Endodermal cell (in vitro differentiated cells): Measurements from ENCODE around the gene MAT2B. TPM values are rescaled to one million over a fixed set of nuclear protein-coding genes. Genes with fewer than 3 reads are reported as not detected.
A peak's percentile ranks its signal among the peaks of the same experiment; 100 is the strongest.

Experiments
- DNase-seq: peaks from one replicate; pipeline ENCODE4 v3.0.0-alpha.2; 2017
- H3K27ac ChIP-seq: 2 replicates; pipeline ENCODE4 v1.5.1; 2013; ENCODE audit warnings: mild to moderate bottlenecking, low read depth, low read length, moderate library complexity
- H3K27me3 ChIP-seq: 2 replicates; pipeline ENCODE4 v1.6.1; 2013; ENCODE audit warnings: mild to moderate bottlenecking, low read length, moderate library complexity; ENCODE audit not compliant: insufficient read depth, control insufficient read depth, poor library complexity, severe bottlenecking
- H3K36me3 ChIP-seq: 2 replicates; pipeline ENCODE4 v1.7.0; 2013; ENCODE audit warnings: mild to moderate bottlenecking, low read length, moderate library complexity; ENCODE audit not compliant: control insufficient read depth, insufficient read depth
- H3K4me1 ChIP-seq: one replicate; pipeline ENCODE4 v1.7.0; 2013; ENCODE audit warnings: low read length; ENCODE audit not compliant: control insufficient read depth, insufficient read depth
- H3K4me3 ChIP-seq: 2 replicates; pipeline ENCODE4 v1.5.1; 2013; ENCODE audit warnings: mild to moderate bottlenecking, low read length, moderate library complexity
- H3K9ac ChIP-seq: 2 replicates; pipeline ENCODE4 v1.6.1; 2013; ENCODE audit warnings: mild to moderate bottlenecking, low read length, moderate library complexity; ENCODE audit not compliant: poor library complexity, severe bottlenecking; ENCODE audit errors: extremely low read depth
- H3K9me3 ChIP-seq: 2 replicates; pipeline ENCODE4 v1.6.1; 2013; ENCODE audit warnings: mild to moderate bottlenecking, low read length, moderate library complexity; ENCODE audit not compliant: control insufficient read depth
- H3K27ac Mint-ChIP-seq: 2 replicates; pipeline ENCODE4 v1.8.0; 2020; ENCODE audit warnings: mixed read lengths
- H3K27me3 Mint-ChIP-seq: 2 replicates; pipeline ENCODE4 v1.8.0; 2021; ENCODE audit warnings: mild to moderate bottlenecking, mixed read lengths; ENCODE audit not compliant: insufficient read depth
- H3K36me3 Mint-ChIP-seq: 2 replicates; pipeline ENCODE4 v1.8.0; 2020; ENCODE audit warnings: low read depth, mixed read lengths
- H3K4me1 Mint-ChIP-seq: 2 replicates; pipeline ENCODE4 v1.8.0; 2020; ENCODE audit warnings: mixed read lengths
- H3K4me3 Mint-ChIP-seq: 2 replicates; pipeline ENCODE4 v1.8.0; 2020; ENCODE audit warnings: mild to moderate bottlenecking, moderate library complexity, mixed read lengths
- H3K9me3 Mint-ChIP-seq: 2 replicates; pipeline ENCODE4 v1.8.0; 2020; ENCODE audit warnings: mild to moderate bottlenecking, mixed read lengths
- CTCF ChIP-seq: fragments of 200-600 bp; sonication (generic); conservative IDR thresholded peaks from 2 replicates; pipeline ENCODE4 v1.5.0; 2021; ENCODE audit warnings: antibody characterized with exemption, mild to moderate bottlenecking
- WGBS, 2 experiments: methylation state at CpG; one replicate each; pipeline versions ENCODE4 v1.1.5 to v1.1.7; 2013; ENCODE audit warnings: missing lambda C conversion rate in 2 of 2, mixed read lengths in 1 of 2; ENCODE audit not compliant: insufficient coverage in 1 of 2, insufficient read length in 1 of 2; 5-methylcytosine and 5-hydroxymethylcytosine counted together
- total RNA-seq, 2 donors: library from RNA; stranded (reverse); fragmentation: NEBNext Ultra II Directional in 1 of 2; extraction: Animal tissue kit (Norgen Biotek cat#: 25700) in 1 of 2; gene quantifications; 2 replicates in 1 of 2; 3 replicates in 1 of 2; pipeline ENCODE4 v1.2.1, GENCODE V29; 2021

MAT2B gene
- total RNA-seq, 2 donors from 2014 or later, result 45.4 to 47.7 TPM

GRCh38 chr5:163460562-163461171 is 44.8 kb upstream of the MAT2B start, which contains the start of gene HMMR:
Gene HMMR (plus strand): TSS chr5:163460632. CDS start chr5:163460693, 61 bp downstream.
- Mint-ChIP-seq H3K27me3 (no peaks in the 10 kb centered on the region), H3K4me1 (peaks cover 15% of the 10 kb centered on the region), H3K9me3 (no peaks in the 10 kb centered on the region), H3K36me3 (peaks cover 27% of the 10 kb centered on the region), H3K4me3 (peak within 1 kb of the TSS; percentile 95), H3K27ac (peak within 1 kb of the TSS; percentile 100)
- 0% methylated on average over 18 to 23 of the region's 23 CpGs for WGBS, 2 experiments
- no peaks in the 10 kb centered on the region for H3K27me3 ChIP-seq
- peak within 1 kb of the TSS; percentile 93 for H3K9ac ChIP-seq
- H3K4me3 ChIP-seq, result peak within 1 kb of the TSS; percentile 95
- DNase-seq, result no peak
- no peaks in the 10 kb centered on the region for H3K4me1 ChIP-seq
- no peaks in the 10 kb centered on the region for H3K9me3 ChIP-seq
- no peak for TF ChIP-seq CTCF
- peak within 1 kb of the TSS; percentile 99 for H3K27ac ChIP-seq
- peaks cover 27% of the 10 kb centered on the region for H3K36me3 ChIP-seq

GRCh38 chr5:163463063-163463435 is 42.4 kb upstream of the MAT2B start:
- no peak for DNase-seq
- H3K27ac Mint-ChIP-seq, result no peak overlapping the region
- H3K36me3 Mint-ChIP-seq, result peaks cover 12% of the 10 kb centered on the region
- no peaks in the 10 kb centered on the region for H3K27me3 ChIP-seq
- no peak overlapping the region for H3K27ac ChIP-seq
- no peaks in the 10 kb centered on the region for H3K9me3 Mint-ChIP-seq
- peaks cover 2% of the 10 kb centered on the region for H3K4me1 ChIP-seq
- no peak overlapping the region for H3K4me3 Mint-ChIP-seq
- no peak overlapping the region for H3K9ac ChIP-seq
- no peaks in the 10 kb centered on the region for H3K9me3 ChIP-seq
- peaks cover 23% of the 10 kb centered on the region for H3K36me3 ChIP-seq
- no peak overlapping the region for H3K4me3 ChIP-seq
- H3K4me1 Mint-ChIP-seq, result peaks cover 23% of the 10 kb centered on the region
- no peaks in the 10 kb centered on the region for H3K27me3 Mint-ChIP-seq
- no peak for TF ChIP-seq CTCF

GRCh38 chr5:163467682-163468081 is 37.7 kb upstream of the MAT2B start:
- Mint-ChIP-seq H3K4me3 (no peak overlapping the region), H3K27ac (no peak overlapping the region), H3K4me1 (peaks cover 15% of the 10 kb centered on the region), H3K36me3 (peaks cover 37% of the 10 kb centered on the region), H3K9me3 (no peaks in the 10 kb centered on the region), H3K27me3 (no peaks in the 10 kb centered on the region)
- Histone ChIP-seq H3K27ac (no peak overlapping the region), H3K9me3 (no peaks in the 10 kb centered on the region), H3K36me3 (peaks cover 65% of the 10 kb centered on the region), H3K4me1 (peaks cover 3% of the 10 kb centered on the region), H3K9ac (no peak overlapping the region), H3K4me3 (peak overlapping the region; percentile 1), H3K27me3 (no peaks in the 10 kb centered on the region)
- 88% methylated on average over 4 of the region's 4 CpGs; no CpG with 5 or more reads in 1 of the 2 experiments for WGBS, 2 experiments
- TF ChIP-seq CTCF, result no peak
- no peak for DNase-seq
